Fibroblast of the conjunctiva (primary cell): ENCODE measurements around the gene CBX8.

Experiments used
- DNase-seq: peaks from one replicate; pipeline ENCODE4 v3.0.0-alpha.2; 2010; ENCODE audit warnings: low read depth

CBX8 gene

GRCh38 chr17:79819534-79820276 is 22.8 kb upstream of the CBX8 start:
- DNase-seq, result no peak

GRCh38 chr17:79819085-79819484 is 22.2 kb upstream of the CBX8 start:
- no peak for DNase-seq

- no peak for DNase-seq
Observed at GRCh38 chr17:79818026-79818758, 21.3 kb upstream of the CBX8 start.

GRCh38 chr17:79815836-79816461 is 19.1 kb upstream of the CBX8 start:
- no peak for DNase-seq

GRCh38 chr17:79814974-79815835 is 18.3 kb upstream of the CBX8 start:
- DNase-seq, result no peak

GRCh38 chr17:79814127-79814973 is 17.5 kb upstream of the CBX8 start:
- DNase-seq, result no peak

- no peak for DNase-seq
Observed at GRCh38 chr17:79813297-79814126, 16.6 kb upstream of the CBX8 start.

GRCh38 chr17:79812353-79813258 is 15.7 kb upstream of the CBX8 start:
- no peak for DNase-seq

GRCh38 chr17:79811868-79812352 is 15.0 kb upstream of the CBX8 start:
- DNase-seq, result no peak

- no peak for DNase-seq
Observed at GRCh38 chr17:79811011-79811867, 14.4 kb upstream of the CBX8 start.

- no peak for DNase-seq
Observed at GRCh38 chr17:79810130-79811010, 13.5 kb upstream of the CBX8 start.

GRCh38 chr17:79809530-79810129 is 12.8 kb upstream of the CBX8 start:
- no peak for DNase-seq

GRCh38 chr17:79808763-79809529 is 12.1 kb upstream of the CBX8 start:
- DNase-seq, result no peak

- DNase-seq, result no peak
Observed at GRCh38 chr17:79806863-79807720, 10.2 kb upstream of the CBX8 start.

- DNase-seq, result no peak
Observed at GRCh38 chr17:79806446-79806760, 9.5 kb upstream of the CBX8 start.
